ENCODE data around the gene GRHL1. TPM values are rescaled to one million over a fixed set of nuclear protein-coding genes. Genes with fewer than 3 reads are reported as not detected.

The GRHL1 gene
- total and polyA plus RNA-seq, 2 donors (not counting 3 experiments of a cell fraction or from before 2014, with no cell fraction given), result 0.37 to 1.1 TPM

DNA sequence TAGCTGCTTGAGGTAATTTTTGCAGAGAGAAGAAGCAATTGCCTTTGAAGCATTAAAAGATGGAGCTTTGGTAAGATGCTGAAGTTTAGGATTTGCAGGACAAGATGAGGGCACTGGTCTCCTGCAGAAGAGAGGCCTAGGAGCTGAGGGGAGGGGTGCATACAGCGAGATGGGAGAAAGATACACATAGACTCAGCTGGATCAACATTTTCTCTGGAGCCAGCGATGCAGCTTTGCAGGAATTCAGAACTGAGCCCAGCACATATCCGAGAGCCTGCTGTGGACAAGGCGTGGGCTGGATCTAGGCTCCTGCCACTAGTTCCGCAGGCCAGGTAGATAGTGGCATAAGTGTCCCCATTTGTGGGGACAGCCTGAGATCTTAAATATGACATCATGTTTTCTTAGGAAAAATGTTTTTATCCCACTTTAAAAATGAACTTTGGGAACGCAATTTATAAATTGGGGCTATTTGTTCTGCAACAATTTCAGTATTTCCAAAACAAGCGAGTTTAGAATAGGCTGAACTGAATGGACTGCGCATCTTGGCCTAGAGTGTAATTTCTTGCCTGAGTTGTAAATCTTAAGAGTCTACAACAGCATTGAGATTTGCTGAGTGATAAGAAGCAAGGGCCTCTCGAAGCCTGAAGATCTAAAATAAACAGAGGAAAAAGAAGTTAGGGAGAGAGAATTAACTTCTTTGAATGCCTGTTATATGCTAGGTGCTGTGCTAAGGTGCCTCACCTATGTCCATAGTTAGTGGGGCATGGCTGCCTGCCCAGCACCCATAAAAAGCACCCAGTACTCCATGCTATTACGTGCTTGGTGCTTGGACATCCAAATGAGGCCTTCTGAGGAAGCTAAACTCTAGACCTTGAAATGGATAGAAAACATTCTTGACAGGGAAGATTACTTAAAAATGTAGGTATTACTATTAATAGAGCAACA is 17.3 kb downstream of the GRHL1 start:
- Histone ChIP-seq H2AFZ (ENCODE audit: low read depth, low read length) (no peak overlapping the region), H3K4me2 (ENCODE audit: insufficient read depth, low read length) (no peak overlapping the region), H3K9ac (replicated peaks; ENCODE audit: extremely low read depth, insufficient read depth, low read length) (no peak overlapping the region), H4K20me1 (replicated peaks; ENCODE audit: control insufficient read depth, extremely low read depth, insufficient read depth, low read length) (no peaks in the 10 kb centered on the region), H3K9me3 (replicated peaks; ENCODE audit: control insufficient read depth, insufficient read depth, low read length) (no peaks in the 10 kb centered on the region), H3K9me1 (replicated peaks; ENCODE audit: control insufficient read depth, extremely low read depth, insufficient read depth, low read length) (no peaks in the 10 kb centered on the region), H3K27me3 (ENCODE audit: control insufficient read depth in 2 of 2, insufficient read depth in 2 of 2, low read length in 2 of 2) (no peaks in the 10 kb centered on the region), H3K4me3 (replicated peaks in 1 of 3; ENCODE audit: insufficient read depth in 1 of 3, low read depth in 1 of 3, low read length in 3 of 3) (no peak overlapping the region), H3K4me1 (ENCODE audit: control insufficient read depth, extremely low read depth, insufficient read depth, low read length) (peaks cover 9% of the 10 kb centered on the region), H3K27ac (ENCODE audit: insufficient read depth, low read depth, low read length) (no peak overlapping the region), H3K79me2 (ENCODE audit: control insufficient read depth, insufficient read depth, low read length) (no peaks in the 10 kb centered on the region), H3K36me3 (ENCODE audit: control insufficient read depth in 2 of 2, extremely low read depth in 1 of 2, insufficient read depth in 2 of 2, low read length in 2 of 2) (no peaks in the 10 kb centered on the region)
- FAIRE-seq (no peak), DNase-seq (ENCODE audit: low read depth, low spot score) (no peak)
- POLR2A ChIA-PET, result no interaction called here
- TF ChIP-seq CTCF (IDR thresholded peaks at IDR 0.05; ENCODE audit: extremely low read depth in 1 of 2, insufficient read depth in 1 of 2, low read depth in 1 of 2, low read length in 2 of 2) (no peak), POLR2A (IDR thresholded peaks at IDR 0.05; ENCODE audit: low read depth, low read length) (no peak), MYC (IDR thresholded peaks at IDR 0.05; ENCODE audit: low read depth, low read length) (no peak), POLR2AphosphoS5 (IDR thresholded peaks at IDR 0.05; ENCODE audit: insufficient read depth, low read depth, low read length) (no peak), JUN (IDR thresholded peaks at IDR 0.05; ENCODE audit: borderline replicate concordance, insufficient read depth, insufficient read length, low read depth) (no peak), FOS (IDR thresholded peaks at IDR 0.05; ENCODE audit: borderline replicate concordance, insufficient read depth, low read length) (no peak), GATA2 (IDR thresholded peaks at IDR 0.05; ENCODE audit: insufficient read depth, insufficient read length, low read depth, low read length) (no peak), MAX (IDR thresholded peaks at IDR 0.05; ENCODE audit: insufficient read depth, insufficient read length) (no peak), EZH2 (IDR thresholded peaks at IDR 0.05; ENCODE audit: borderline replicate concordance, low read depth, low read length, severe bottlenecking) (no peak)
- dilution Hi-C loops (cut with MboI; ENCODE audit: extremely low pct_ligation_motif_present, low sequenced_read_pairs) (loop anchor here (25.0 kb wide), 1 partner anchor 157 kb away; no protein-coding TSS in a partner anchor), intact Hi-C loops (cut with micrococcal nuclease) (no loop called here)
- CTCF ChIA-PET, result interaction anchor here (0.7 to 1.9 kb wide), 6 partner anchors 8 to 155 kb away, joined by 3 to 12 read pairs (median 4); no protein-coding TSS in a partner anchor
- no TSS peak for BruUV-seq (replicated peaks)

Data from endothelial cell of umbilical vein (primary cell).